Measurements from ENCODE around the gene BPIFB6. TPM values are rescaled to one million over a fixed set of nuclear protein-coding genes. Genes with fewer than 3 reads are reported as not detected.

BPIFB6 gene
- total RNA-seq, 1 donor, result not detected

DNA sequence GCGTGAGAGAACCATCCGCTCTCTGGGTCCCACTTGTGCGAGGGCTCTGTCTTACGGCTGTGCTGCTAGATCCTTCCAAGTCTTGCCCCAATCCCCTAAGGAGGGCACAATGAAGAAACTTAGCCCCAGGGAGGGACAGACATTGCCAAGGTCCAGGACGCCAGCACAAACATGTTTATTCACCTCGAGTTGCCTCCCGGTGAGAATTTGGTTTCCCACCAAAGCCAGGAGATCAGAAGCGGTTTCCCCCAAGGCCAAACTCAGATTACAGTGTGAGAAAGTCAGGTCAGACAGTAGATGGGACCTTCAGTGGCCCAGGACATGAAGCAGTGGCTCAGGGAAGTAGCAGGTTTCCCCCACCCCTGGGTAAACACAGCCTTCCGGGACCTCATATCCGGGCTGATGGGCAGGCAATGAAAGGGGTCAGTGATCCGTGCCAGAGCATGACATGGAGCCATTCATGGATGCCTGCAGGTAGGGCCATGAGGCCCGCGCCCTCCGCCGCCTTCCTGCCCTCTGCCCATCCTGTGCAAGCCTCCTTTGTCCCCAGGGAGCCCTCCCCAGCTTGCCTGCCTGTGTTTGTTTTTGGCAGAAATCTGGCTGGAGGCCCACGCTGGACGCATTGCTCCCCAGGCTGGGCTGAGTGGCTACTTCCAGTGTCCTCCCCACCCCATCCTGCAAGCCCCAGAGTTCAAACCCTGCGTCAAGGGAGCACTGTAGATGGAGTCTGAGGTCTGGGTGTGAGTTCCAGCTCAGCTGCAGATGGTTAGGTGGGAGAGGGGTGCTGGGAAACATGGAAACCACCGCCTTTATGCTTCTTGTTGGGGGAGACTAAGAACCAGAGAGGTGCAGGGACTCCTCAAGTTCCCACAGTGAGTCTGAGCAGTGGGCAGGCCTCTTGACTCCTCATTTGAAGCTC is 22.0 kb upstream of the BPIFB6 start:
- Histone ChIP-seq H3K36me3 (ENCODE audit: insufficient read depth, low read length) (no peaks in the 10 kb centered on the region), H4K20me1 (ENCODE audit: insufficient read depth, low read length) (no peaks in the 10 kb centered on the region), H3K4me3 (ENCODE audit: insufficient read depth, low read length) (no peak overlapping the region), H3K79me2 (ENCODE audit: insufficient read depth, low read length) (no peaks in the 10 kb centered on the region), H3K27ac (ENCODE audit: low read depth, low read length) (no peak overlapping the region), H3K9me3 (ENCODE audit: low read depth, low read length) (no peaks in the 10 kb centered on the region), H3K4me1 (ENCODE audit: insufficient read depth, low read length) (no peaks in the 10 kb centered on the region), H2AFZ (ENCODE audit: low read length) (no peak overlapping the region), H3K4me2 (ENCODE audit: insufficient read depth, low read length) (no peak overlapping the region), H3K27me3 (ENCODE audit: insufficient read depth, low read length) (peaks cover 5% of the 10 kb centered on the region)
- TF ChIP-seq, protein P1, sequence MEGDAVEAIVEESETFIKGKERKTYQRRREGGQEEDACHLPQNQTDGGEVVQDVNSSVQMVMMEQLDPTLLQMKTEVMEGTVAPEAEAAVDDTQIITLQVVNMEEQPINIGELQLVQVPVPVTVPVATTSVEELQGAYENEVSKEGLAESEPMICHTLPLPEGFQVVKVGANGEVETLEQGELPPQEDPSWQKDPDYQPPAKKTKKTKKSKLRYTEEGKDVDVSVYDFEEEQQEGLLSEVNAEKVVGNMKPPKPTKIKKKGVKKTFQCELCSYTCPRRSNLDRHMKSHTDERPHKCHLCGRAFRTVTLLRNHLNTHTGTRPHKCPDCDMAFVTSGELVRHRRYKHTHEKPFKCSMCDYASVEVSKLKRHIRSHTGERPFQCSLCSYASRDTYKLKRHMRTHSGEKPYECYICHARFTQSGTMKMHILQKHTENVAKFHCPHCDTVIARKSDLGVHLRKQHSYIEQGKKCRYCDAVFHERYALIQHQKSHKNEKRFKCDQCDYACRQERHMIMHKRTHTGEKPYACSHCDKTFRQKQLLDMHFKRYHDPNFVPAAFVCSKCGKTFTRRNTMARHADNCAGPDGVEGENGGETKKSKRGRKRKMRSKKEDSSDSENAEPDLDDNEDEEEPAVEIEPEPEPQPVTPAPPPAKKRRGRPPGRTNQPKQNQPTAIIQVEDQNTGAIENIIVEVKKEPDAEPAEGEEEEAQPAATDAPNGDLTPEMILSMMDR (IDR thresholded peaks at IDR 0.05; ENCODE audit: extremely low read depth, low read depth, low read length), result no peak
- DNase-seq (ENCODE audit: insufficient read length, low spot score, missing footprints), result peak; percentile 77

DNA sequence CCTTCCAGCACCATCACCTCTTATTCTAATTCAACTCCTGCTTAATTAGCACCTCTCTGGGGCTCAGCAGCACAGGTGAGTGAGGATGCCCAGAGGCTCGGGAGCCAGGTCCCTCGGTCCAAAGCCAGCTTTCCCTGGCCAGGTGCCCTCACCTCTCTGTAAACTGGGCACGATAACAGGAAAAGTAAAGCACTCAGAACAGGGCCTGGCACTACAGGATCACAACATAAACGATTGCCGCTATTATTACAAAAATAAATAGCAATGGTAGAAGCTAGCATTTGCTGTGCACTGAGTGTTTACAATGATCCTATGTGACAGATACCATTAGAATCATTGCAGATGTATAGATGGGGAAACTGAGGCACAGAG is 21.3 kb upstream of the BPIFB6 start:
- peak; percentile 13 for DNase-seq (ENCODE audit: insufficient read length, low spot score, missing footprints)
- Histone ChIP-seq H3K9me3 (ENCODE audit: low read depth, low read length) (no peaks in the 10 kb centered on the region), H3K79me2 (ENCODE audit: insufficient read depth, low read length) (no peaks in the 10 kb centered on the region), H3K27ac (ENCODE audit: low read depth, low read length) (no peak overlapping the region), H2AFZ (ENCODE audit: low read length) (no peak overlapping the region), H3K4me1 (ENCODE audit: insufficient read depth, low read length) (no peaks in the 10 kb centered on the region), H3K4me2 (ENCODE audit: insufficient read depth, low read length) (no peak overlapping the region), H3K36me3 (ENCODE audit: insufficient read depth, low read length) (no peaks in the 10 kb centered on the region), H3K4me3 (ENCODE audit: insufficient read depth, low read length) (no peak overlapping the region), H4K20me1 (ENCODE audit: insufficient read depth, low read length) (no peaks in the 10 kb centered on the region), H3K27me3 (ENCODE audit: insufficient read depth, low read length) (peaks cover 5% of the 10 kb centered on the region)
- TF ChIP-seq, protein P1 (IDR thresholded peaks at IDR 0.05; ENCODE audit: extremely low read depth, low read depth, low read length), result no peak

DNA sequence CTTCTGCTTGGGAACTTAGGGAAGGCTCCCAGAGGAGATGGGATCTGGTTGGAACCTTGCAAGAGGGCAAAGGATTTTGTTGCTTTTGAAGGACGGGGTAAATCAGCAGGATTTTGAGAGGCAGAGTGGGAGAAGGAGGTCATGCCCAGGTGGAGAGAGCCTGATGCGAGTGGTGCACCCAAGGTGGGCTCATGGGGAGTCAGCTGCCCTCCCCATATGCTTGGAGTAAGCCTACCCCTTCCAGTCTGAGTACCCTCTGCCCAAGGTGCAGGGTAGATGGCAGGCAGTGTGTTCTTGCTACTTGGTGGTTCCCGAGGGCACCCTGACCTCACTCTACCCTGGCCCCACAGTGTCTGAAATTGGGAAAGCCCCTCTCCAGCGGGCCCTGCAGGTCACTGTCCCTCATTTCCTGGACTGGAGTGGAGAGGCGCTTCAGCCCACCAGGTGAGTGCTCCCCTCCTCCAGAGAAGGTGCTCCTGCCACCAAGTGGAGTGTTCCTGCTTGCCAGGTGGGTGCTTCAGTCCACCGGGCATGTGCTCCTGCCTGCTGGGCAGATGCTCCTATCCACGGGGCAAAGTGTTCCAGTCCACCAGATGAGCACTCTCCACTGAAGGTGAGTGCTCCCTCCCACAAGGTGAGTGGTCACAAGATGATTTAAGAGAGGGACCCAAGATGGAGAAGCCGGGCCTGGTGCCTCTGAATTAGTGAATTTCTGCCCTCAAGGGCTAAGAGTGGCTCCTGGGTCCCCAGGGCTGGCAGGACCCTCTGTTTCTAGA is 20.6 kb upstream of the BPIFB6 start:
- Histone ChIP-seq H2AFZ (ENCODE audit: low read length) (no peak overlapping the region), H3K27me3 (ENCODE audit: insufficient read depth, low read length) (peaks cover 5% of the 10 kb centered on the region), H3K27ac (ENCODE audit: low read depth, low read length) (no peak overlapping the region), H3K9me3 (ENCODE audit: low read depth, low read length) (no peaks in the 10 kb centered on the region), H3K4me3 (ENCODE audit: insufficient read depth, low read length) (no peak overlapping the region), H3K79me2 (ENCODE audit: insufficient read depth, low read length) (no peaks in the 10 kb centered on the region), H3K4me1 (ENCODE audit: insufficient read depth, low read length) (no peaks in the 10 kb centered on the region), H4K20me1 (ENCODE audit: insufficient read depth, low read length) (no peaks in the 10 kb centered on the region), H3K4me2 (ENCODE audit: insufficient read depth, low read length) (no peak overlapping the region), H3K36me3 (ENCODE audit: insufficient read depth, low read length) (no peaks in the 10 kb centered on the region)
- peak; percentile 56 for DNase-seq (ENCODE audit: insufficient read length, low spot score, missing footprints)
- TF ChIP-seq, protein P1 (IDR thresholded peaks at IDR 0.05; ENCODE audit: extremely low read depth, low read depth, low read length), result no peak

Measured in osteoblast (primary cell).